Mucosa of rectum (tissue), 2 donors: Measurements from ENCODE around the gene MTMR3.
A peak's percentile ranks its signal among the peaks of the same experiment; 100 is the strongest.

Experiments used
- H3K27ac ChIP-seq, 2 donors: one replicate each; pipeline ENCODE4 v1.7.0; 2013; ENCODE audit warnings: inconsistent platforms in 2 of 2, low read depth in 2 of 2, low read length in 2 of 2
- H3K27me3 ChIP-seq, 2 donors: one replicate each; pipeline ENCODE4 v1.7.0; 2013; ENCODE audit warnings: low read length in 2 of 2; ENCODE audit not compliant: control insufficient read depth in 2 of 2, insufficient read depth in 2 of 2
- H3K36me3 ChIP-seq, 2 donors: one replicate each; pipeline ENCODE4 v1.7.0; 2013; ENCODE audit warnings: low read length in 2 of 2; ENCODE audit not compliant: control insufficient read depth in 2 of 2, insufficient read depth in 2 of 2
- H3K4me1 ChIP-seq, 2 donors: one replicate each; pipeline ENCODE4 v1.7.0; 2013; ENCODE audit warnings: low read length in 2 of 2, mild to moderate bottlenecking in 1 of 2; ENCODE audit not compliant: control insufficient read depth in 2 of 2, insufficient read depth in 2 of 2
- H3K4me3 ChIP-seq, 2 donors: one replicate each; pipeline ENCODE4 v1.7.0; 2013; ENCODE audit warnings: low read length in 2 of 2
- H3K9ac ChIP-seq, 2 donors: one replicate each; pipeline ENCODE4 v1.7.0; 2013; ENCODE audit warnings: low read length in 2 of 2, low read depth in 1 of 2, mild to moderate bottlenecking in 1 of 2
- H3K9me3 ChIP-seq, 2 donors: one replicate each; pipeline ENCODE4 v1.7.0; 2013; ENCODE audit warnings: low read length in 2 of 2; ENCODE audit not compliant: control insufficient read depth in 2 of 2
- donor health status: healthy.
- donor health status: Normal muscosa, but diverticular disease.

Gene MTMR3

DNA sequence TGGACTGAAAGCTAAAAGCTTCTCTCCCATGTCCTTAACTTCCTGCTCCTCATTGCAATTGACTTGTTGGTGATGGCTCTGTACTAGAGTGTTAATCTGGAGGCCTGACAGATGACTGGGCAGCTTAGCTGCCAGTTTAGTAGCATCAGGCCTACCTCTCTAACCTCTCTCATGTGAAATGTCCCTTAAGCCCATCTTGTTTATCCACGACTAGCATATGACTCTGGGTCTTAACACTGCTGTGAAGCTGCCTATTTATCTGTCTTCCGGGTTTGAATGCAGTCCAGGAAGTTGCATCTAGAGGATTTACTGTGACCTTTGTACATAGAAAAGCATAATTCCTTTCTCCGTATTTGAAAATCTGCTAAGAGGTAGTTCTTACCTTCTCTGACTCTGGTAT, 112.0 kb downstream of the MTMR3 start:
- H3K4me3 ChIP-seq = no peak overlapping the region
- H3K9me3 ChIP-seq = no peaks in the 10 kb centered on the region
- peak overlapping the region; percentile 62 to 72 for H3K27ac ChIP-seq
- peak overlapping the region in 1 of 2 donors; percentile 14 for H3K9ac ChIP-seq
- H3K27me3 ChIP-seq = no peaks in the 10 kb centered on the region
- H3K36me3 ChIP-seq = peaks cover 10% of the 10 kb centered on the region in 2 donors
- peaks cover 6 to 16% of the 10 kb centered on the region in 2 donors for H3K4me1 ChIP-seq

DNA sequence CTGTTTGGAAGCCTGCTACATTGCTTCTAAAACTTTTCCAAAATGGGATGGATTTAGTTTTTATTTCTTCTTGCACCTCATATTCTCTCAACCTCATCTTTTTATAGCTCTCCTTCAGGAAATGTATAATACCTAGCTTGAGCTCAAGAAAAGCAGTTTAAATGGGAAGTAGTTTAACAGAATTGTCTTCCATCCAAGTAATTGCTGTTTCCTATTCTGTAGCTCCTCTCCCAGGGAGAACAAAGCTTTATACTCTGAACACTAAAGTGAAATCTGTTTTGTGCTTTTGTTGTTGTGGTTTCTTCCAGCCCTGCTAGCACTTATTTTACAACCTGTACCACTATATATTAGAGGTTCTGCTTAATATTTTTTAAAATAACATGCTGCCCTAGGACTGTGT, 114.1 kb downstream of the MTMR3 start:
- H3K9me3 ChIP-seq = no peaks in the 10 kb centered on the region
- peaks cover 3 to 4% of the 10 kb centered on the region in 2 donors for H3K36me3 ChIP-seq
- H3K27ac ChIP-seq = no peak overlapping the region
- no peak overlapping the region for H3K9ac ChIP-seq
- no peaks in the 10 kb centered on the region for H3K27me3 ChIP-seq
- no peak overlapping the region for H3K4me3 ChIP-seq
- H3K4me1 ChIP-seq = peaks cover 13 to 16% of the 10 kb centered on the region in 2 donors

DNA sequence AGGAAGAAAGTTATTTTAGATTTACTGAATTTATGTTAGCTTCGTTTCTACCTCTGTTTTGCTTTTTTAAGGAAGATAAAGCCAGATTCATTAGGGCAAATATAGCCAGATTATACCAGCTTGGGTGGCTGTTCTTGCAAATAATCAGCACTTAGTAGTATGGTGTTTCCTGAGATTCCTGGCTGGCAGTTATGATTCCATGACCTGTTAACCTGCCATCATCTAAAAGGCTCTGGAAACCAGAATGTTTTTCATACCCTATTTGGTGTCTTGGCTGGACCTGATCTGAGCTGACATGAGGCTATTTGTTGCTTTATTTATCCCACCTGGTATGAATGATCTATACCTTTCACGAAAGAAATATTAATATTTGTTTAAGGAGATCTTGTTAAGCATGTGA, 114.5 kb downstream of the MTMR3 start:
- no peak overlapping the region for H3K9ac ChIP-seq
- H3K36me3 ChIP-seq = peaks cover 3 to 4% of the 10 kb centered on the region in 2 donors
- H3K9me3 ChIP-seq = no peaks in the 10 kb centered on the region
- H3K4me1 ChIP-seq = peaks cover 13 to 16% of the 10 kb centered on the region in 2 donors
- H3K4me3 ChIP-seq = no peak overlapping the region
- H3K27me3 ChIP-seq = no peaks in the 10 kb centered on the region
- H3K27ac ChIP-seq = no peak overlapping the region

DNA sequence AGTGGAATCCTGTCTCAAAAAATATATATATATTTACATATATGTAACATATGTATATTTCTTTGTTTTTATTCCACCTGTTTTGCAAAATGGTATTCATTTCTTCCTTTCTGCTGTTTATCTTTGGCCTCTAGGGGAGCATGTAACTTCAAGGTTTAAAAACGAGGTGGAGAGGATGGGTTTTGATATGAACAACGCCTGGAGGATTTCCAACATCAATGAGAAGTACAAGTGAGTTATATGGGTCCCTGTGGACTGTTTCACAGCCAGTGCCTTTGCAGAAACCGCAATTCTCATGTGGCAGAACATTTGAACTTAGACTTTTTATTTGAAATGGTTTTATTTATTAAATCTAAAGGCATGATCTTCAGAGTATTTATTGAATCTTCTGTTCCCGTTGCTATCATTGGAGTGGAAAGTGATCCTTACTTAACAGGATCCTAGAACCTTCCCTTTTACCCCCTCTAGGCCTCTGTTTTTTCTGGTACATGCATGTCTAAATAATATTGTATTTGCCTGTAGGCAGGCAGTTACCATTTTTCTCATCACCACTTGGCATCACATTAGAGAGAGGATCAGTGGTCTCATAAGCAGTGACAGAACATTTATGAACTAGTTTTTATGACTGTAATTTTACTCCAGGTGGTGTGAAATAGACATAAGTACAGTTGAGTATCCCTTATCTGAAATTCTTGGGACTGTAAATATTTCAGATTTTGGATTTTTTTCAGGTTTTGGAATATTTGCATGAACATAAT, 115.8 kb downstream of the MTMR3 start:
- no peaks in the 10 kb centered on the region for H3K27me3 ChIP-seq
- no peak overlapping the region for H3K9ac ChIP-seq
- H3K4me1 ChIP-seq = peaks cover 16 to 20% of the 10 kb centered on the region in 2 donors
- no peak overlapping the region for H3K27ac ChIP-seq
- peaks cover 4 to 5% of the 10 kb centered on the region in 2 donors for H3K36me3 ChIP-seq
- H3K9me3 ChIP-seq = no peaks in the 10 kb centered on the region
- no peak overlapping the region for H3K4me3 ChIP-seq

DNA sequence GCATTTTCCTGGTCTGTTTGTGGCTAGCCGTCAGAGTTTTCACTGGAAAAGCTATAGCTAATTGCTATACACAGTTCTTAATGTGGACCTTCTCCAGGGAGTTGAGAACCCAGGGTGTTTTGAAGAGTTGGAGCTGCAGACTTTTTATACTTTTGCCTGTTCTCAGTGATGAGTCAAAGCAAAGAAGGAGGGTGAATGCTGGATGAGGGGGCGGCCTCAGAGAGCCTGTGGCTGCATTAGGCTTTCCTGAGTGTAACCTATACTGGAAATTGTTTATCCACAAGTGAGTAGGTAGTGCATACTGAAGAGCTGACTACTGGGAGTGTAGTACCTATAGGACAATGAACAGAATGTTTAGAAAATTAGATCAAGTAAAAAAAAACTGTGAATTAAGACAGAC, 117.6 kb downstream of the MTMR3 start:
- peaks cover 11 to 13% of the 10 kb centered on the region in 2 donors for H3K4me1 ChIP-seq
- no peak overlapping the region for H3K4me3 ChIP-seq
- peaks cover 9 to 11% of the 10 kb centered on the region in 2 donors for H3K36me3 ChIP-seq
- no peak overlapping the region for H3K27ac ChIP-seq
- no peaks in the 10 kb centered on the region for H3K9me3 ChIP-seq
- H3K9ac ChIP-seq = no peak overlapping the region
- no peaks in the 10 kb centered on the region for H3K27me3 ChIP-seq

DNA sequence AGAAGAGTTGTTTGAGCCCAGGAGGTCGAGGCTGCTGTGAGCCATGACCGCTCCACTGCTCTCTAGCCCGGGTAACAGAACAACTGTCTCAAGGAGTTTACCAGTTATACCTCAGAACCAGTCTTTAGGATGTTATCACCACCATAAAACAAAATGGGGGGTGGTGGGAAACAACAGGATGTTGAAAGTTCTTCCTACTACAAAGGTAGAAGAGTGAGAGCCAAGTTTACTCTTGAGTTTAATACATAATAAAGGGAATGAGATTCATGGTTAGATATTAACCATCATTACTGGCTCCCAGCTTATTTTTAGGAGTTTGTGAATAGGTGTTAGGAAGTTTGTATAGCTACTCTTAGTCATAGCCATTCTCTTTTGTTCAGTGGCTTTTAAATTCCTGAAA, 118.5 kb downstream of the MTMR3 start:
- H3K27me3 ChIP-seq = no peaks in the 10 kb centered on the region
- H3K4me1 ChIP-seq = peaks cover 11 to 13% of the 10 kb centered on the region in 2 donors
- H3K4me3 ChIP-seq = no peak overlapping the region
- H3K27ac ChIP-seq = peak overlapping the region; percentile 30 to 58
- peaks cover 9 to 11% of the 10 kb centered on the region in 2 donors for H3K36me3 ChIP-seq
- no peak overlapping the region for H3K9ac ChIP-seq
- no peaks in the 10 kb centered on the region for H3K9me3 ChIP-seq

DNA sequence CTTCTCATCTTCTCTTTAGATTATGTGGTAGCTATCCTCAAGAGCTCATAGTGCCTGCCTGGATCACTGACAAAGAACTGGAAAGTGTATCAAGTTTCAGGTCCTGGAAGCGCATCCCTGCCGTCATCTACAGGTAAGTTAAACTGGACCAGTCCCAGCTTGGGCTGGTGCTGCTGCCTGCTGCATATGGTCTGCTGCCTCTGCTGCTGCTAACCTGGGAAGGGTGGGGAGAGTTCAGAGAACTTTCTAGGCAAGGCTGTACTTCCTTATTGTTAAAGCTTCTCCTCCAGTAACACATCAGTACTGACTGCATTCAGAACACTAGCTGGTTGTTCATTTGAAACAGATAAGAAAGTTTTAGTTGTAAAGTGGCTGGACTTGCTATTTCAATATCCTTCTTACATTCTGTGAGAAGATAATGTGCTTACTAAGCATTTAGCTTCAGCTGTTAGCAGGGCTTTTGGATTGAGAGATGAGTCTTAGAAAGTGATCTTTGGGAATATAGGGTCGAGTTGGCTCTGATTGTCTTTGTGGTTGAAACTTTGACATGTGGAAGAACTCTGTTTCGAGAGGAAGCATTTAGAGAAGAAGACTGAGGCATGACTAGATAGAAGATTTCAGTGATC, 120.0 kb downstream of the MTMR3 start:
- H3K27me3 ChIP-seq = no peaks in the 10 kb centered on the region
- peak overlapping the region; percentile 64 to 74 for H3K27ac ChIP-seq
- no peaks in the 10 kb centered on the region for H3K9me3 ChIP-seq
- peaks cover 20 to 24% of the 10 kb centered on the region in 2 donors for H3K36me3 ChIP-seq
- peaks cover 11 to 13% of the 10 kb centered on the region in 2 donors for H3K4me1 ChIP-seq
- H3K9ac ChIP-seq = peak overlapping the region in 1 of 2 donors; percentile 27
- H3K4me3 ChIP-seq = no peak overlapping the region

DNA sequence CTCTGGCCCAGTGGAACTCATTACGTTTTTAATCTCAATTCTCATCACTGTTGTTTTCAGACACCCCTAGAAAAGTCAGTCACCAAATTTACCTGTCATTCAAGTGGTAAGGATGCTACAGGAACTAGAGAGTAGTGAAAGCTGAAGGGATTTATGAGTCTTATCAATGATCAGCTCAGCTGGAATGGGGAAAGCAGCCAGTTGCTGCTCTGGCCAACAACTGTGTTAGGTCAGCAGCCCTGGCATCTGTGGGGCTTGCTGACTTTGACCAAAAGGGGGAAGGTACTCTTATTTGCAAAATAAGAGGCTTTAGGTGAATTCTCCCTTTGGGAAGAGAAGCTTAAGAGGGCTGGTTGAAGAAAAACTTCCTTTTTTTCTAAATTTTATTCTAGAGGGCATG, 121.1 kb downstream of the MTMR3 start:
- peaks cover 11 to 13% of the 10 kb centered on the region in 2 donors for H3K4me1 ChIP-seq
- no peak overlapping the region for H3K27ac ChIP-seq
- no peak overlapping the region for H3K4me3 ChIP-seq
- peaks cover 26 to 32% of the 10 kb centered on the region in 2 donors for H3K36me3 ChIP-seq
- H3K9me3 ChIP-seq = no peaks in the 10 kb centered on the region
- no peaks in the 10 kb centered on the region for H3K27me3 ChIP-seq
- H3K9ac ChIP-seq = no peak overlapping the region

DNA sequence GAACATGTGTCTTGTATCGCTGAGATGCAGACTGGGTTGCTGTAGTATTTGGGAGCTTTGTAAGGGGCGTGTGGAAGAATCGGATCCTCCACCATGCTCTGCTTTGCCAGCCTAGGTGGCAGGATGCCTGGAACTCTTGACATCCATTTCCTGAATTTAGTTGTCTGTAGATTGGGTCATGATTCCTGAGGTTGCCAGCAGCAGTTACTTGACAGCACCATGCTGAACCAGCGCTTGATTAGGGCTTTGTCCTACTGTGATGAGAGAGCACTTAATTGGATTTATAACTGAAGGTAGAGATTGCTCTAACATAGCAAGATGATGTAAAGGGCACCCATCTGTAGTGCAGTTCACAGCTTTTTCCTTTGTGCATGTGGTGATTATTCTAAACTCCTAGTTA, 121.7 kb downstream of the MTMR3 start:
- Histone ChIP-seq H3K27ac (no peak overlapping the region), H3K4me3 (no peak overlapping the region), H3K9ac (no peak overlapping the region)

DNA sequence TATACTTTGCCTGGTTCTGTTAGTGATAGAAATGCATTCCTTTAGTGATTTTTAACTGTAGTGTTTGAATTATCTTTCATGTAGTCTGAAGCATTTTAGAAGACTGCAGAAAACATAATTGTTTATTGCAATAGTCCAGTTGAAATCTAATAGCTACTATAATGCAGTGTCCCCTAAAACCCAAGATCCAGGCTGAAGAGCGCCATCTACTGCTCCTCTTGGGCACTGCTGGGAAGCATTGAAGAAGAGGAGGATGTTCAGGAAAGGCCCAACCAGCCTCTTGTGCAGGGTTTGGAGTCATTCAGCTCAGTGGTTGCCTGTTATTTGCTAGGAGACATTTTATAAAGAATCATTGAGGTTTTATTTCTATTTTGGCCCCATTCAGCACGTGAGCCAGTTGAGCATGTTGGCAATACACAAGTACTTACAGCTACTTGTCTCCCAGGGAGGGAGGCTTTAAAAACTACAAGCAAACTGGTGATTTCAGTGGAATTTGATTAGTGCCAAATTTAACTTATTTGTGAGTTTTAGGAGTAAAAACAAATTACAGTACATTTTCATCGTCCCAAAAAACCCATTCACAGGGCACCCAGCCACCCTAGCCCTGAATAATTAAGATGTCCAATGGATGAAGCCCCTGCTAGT, 122.4 kb downstream of the MTMR3 start:
- H3K27ac ChIP-seq = no peak overlapping the region
- H3K9ac ChIP-seq = no peak overlapping the region
- H3K9me3 ChIP-seq = no peaks in the 10 kb centered on the region
- peaks cover 11 to 13% of the 10 kb centered on the region in 2 donors for H3K4me1 ChIP-seq
- peaks cover 34 to 43% of the 10 kb centered on the region in 2 donors for H3K36me3 ChIP-seq
- H3K4me3 ChIP-seq = no peak overlapping the region
- no peaks in the 10 kb centered on the region for H3K27me3 ChIP-seq

More for the DNA sequence above, 121.7 kb downstream of the MTMR3 start:
- Histone ChIP-seq H3K9me3 (no peaks in the 10 kb centered on the region), H3K4me1 (peaks cover 11 to 13% of the 10 kb centered on the region in 2 donors), H3K36me3 (peaks cover 31 to 37% of the 10 kb centered on the region in 2 donors), H3K27me3 (no peaks in the 10 kb centered on the region)
